OCI-LY1 (cell line): ENCODE results near the gene UBAP2L.

Source experiments
- H2AFZ ChIP-seq: fragments of 200-600 bp; sonication (generic), shearing (Covaris generic); 2 replicates; pipeline ENCODE4 v1.6.0; 2014; ENCODE audit warnings: antibody characterized with exemption, mild to moderate bottlenecking, low read length
- H3F3A ChIP-seq: fragments of 200-600 bp; sonication (generic), shearing (Covaris generic); 2 replicates; pipeline ENCODE4 v1.6.0; 2014; ENCODE audit warnings: mild to moderate bottlenecking, antibody characterized with exemption, low read length, moderate library complexity; ENCODE audit not compliant: insufficient read depth
- H3K27ac ChIP-seq: fragments of 200-600 bp; sonication (generic); 2 replicates; pipeline ENCODE4 v1.5.1; 2014; ENCODE audit warnings: low read length, mixed run types, mild to moderate bottlenecking, low read depth; ENCODE audit not compliant: poor library complexity, severe bottlenecking
- H3K27me3 ChIP-seq: fragments of 200-600 bp; sonication (generic); 2 replicates; pipeline ENCODE4 v1.6.0; 2014; ENCODE audit warnings: antibody characterized with exemption, mild to moderate bottlenecking, low read length, moderate library complexity; ENCODE audit not compliant: insufficient read depth
- H3K36me3 ChIP-seq: fragments of 200-600 bp; sonication (generic); 2 replicates; pipeline ENCODE4 v1.6.1; 2014; ENCODE audit warnings: mild to moderate bottlenecking, antibody characterized with exemption, low read length, moderate library complexity, mixed read lengths; ENCODE audit not compliant: insufficient read depth
- H3K4me1 ChIP-seq: fragments of 200-600 bp; sonication (generic); 2 replicates; pipeline ENCODE4 v1.5.1; 2014; ENCODE audit warnings: mild to moderate bottlenecking, low read length, moderate library complexity; ENCODE audit not compliant: insufficient read depth, severe bottlenecking
- H3K4me2 ChIP-seq: fragments of 200-600 bp; sonication (generic), shearing (Covaris generic); 2 replicates; pipeline ENCODE4 v1.6.1; 2014; ENCODE audit warnings: low read length
- H3K4me3 ChIP-seq: fragments of 200-600 bp; sonication (generic); 2 replicates; pipeline ENCODE4 v1.5.1; 2014; ENCODE audit warnings: low read length, low read depth, mild to moderate bottlenecking, mixed read lengths; ENCODE audit not compliant: poor library complexity, severe bottlenecking
- H3K79me2 ChIP-seq: fragments of 200-600 bp; shearing (Covaris generic); 2 replicates; pipeline ENCODE4 v1.6.1; 2016; ENCODE audit warnings: mixed run types, low read length, mixed read lengths; ENCODE audit not compliant: insufficient read depth
- H3K9ac ChIP-seq: fragments of 200-600 bp; sonication (generic), shearing (Covaris generic); 2 replicates; pipeline ENCODE4 v1.6.1; 2014; ENCODE audit warnings: mild to moderate bottlenecking, low read length, mixed read lengths
- H3K9me2 ChIP-seq: fragments of 200-600 bp; sonication (generic), shearing (Covaris generic); 2 replicates; pipeline ENCODE4 v1.6.1; 2014; ENCODE audit warnings: low read depth, mild to moderate bottlenecking, low read length, mixed read lengths
- H3K9me3 ChIP-seq: fragments of 200-600 bp; shearing (Covaris generic); 2 replicates; pipeline ENCODE4 v1.6.1; 2014; ENCODE audit warnings: low read length, mixed read lengths
- H4K20me1 ChIP-seq: fragments of 200-600 bp; sonication (generic), shearing (Covaris generic); 2 replicates; pipeline ENCODE4 v1.6.0; 2016; ENCODE audit warnings: mild to moderate bottlenecking, low read length; ENCODE audit not compliant: insufficient read depth
- EZH2 ChIP-seq: fragments of 200-600 bp; sonication (generic), shearing (Covaris generic); IDR thresholded peaks from 2 replicates; pipeline ENCODE4 v1.8.0; 2017; ENCODE audit warnings: borderline replicate concordance, mixed run types, mild to moderate bottlenecking, antibody characterized with exemption, low read length, moderate library complexity, mixed read lengths
- TF ChIP-seq, protein P1 (sequence below): fragments of 200-600 bp; sonication (generic), shearing (Covaris generic); IDR thresholded peaks from 2 replicates; pipeline ENCODE4 v1.5.1; 2017; ENCODE audit warnings: mild to moderate bottlenecking, antibody characterized with exemption, low read length, moderate library complexity, mixed read lengths

UBAP2L gene

DNA sequence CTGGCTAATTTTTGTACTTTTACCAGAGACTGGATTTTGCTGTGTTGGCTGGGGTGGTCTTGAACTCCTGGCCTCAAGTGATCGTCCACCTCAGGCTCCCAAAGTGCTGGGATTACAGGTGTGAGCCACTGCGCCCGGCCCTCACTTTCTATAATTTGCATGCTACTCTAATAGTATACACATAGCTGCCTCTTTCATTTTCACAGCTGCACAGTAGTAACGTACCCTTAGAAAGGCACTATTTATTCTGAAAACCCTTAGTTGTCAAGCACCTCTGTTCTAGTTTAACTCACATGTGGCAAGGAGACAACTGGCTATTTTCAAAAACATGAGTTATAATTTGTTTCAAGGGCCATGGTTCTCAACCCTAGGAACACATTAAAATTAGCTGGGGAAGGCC lies 46.1 kb upstream of the UBAP2L start:
- Histone ChIP-seq H3K4me1 (peaks cover 21% of the 10 kb centered on the region), H3K4me2 (no peak overlapping the region), H3K36me3 (peaks cover 71% of the 10 kb centered on the region), H4K20me1 (no peaks in the 10 kb centered on the region), H2AFZ (no peak overlapping the region), H3K9ac (no peak overlapping the region), H3K4me3 (no peak overlapping the region), H3K9me3 (no peaks in the 10 kb centered on the region), H3K27ac (no peak overlapping the region), H3F3A (no peaks in the 10 kb centered on the region), H3K27me3 (no peaks in the 10 kb centered on the region), H3K9me2 (no peaks in the 10 kb centered on the region), H3K79me2 (peaks cover 36% of the 10 kb centered on the region)
- no peak for TF ChIP-seq EZH2
- TF ChIP-seq, protein P1, sequence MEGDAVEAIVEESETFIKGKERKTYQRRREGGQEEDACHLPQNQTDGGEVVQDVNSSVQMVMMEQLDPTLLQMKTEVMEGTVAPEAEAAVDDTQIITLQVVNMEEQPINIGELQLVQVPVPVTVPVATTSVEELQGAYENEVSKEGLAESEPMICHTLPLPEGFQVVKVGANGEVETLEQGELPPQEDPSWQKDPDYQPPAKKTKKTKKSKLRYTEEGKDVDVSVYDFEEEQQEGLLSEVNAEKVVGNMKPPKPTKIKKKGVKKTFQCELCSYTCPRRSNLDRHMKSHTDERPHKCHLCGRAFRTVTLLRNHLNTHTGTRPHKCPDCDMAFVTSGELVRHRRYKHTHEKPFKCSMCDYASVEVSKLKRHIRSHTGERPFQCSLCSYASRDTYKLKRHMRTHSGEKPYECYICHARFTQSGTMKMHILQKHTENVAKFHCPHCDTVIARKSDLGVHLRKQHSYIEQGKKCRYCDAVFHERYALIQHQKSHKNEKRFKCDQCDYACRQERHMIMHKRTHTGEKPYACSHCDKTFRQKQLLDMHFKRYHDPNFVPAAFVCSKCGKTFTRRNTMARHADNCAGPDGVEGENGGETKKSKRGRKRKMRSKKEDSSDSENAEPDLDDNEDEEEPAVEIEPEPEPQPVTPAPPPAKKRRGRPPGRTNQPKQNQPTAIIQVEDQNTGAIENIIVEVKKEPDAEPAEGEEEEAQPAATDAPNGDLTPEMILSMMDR: no peak

GRCh38 chr1:154176337-154176736 lies 44.4 kb upstream of the UBAP2L start:
- Histone ChIP-seq H3K9ac (no peak overlapping the region), H4K20me1 (no peaks in the 10 kb centered on the region)

DNA sequence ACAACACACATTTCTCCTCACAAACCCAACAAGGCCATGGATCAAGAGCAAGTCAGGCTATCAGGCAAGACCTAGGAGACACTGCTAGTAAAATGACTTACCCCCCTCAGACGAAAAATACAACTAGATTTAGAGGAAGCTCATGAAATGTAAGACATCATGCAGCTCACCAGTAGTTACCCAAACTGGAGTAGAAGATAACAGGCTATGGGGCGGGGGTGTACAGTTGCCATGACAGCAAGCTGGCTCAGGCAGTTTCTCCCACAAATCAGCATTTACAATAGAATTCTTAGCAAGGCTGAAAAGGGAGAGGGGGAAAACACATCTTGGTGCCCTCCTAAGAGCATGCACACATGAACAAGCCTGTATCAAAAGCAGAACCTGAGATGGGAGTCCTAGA lies 42.7 kb upstream of the UBAP2L start:
- Histone ChIP-seq H4K20me1 (no peaks in the 10 kb centered on the region), H3K4me2 (peak overlapping the region; percentile 27; the same call in 1 of the 2 replicates), H3K4me1 (peaks cover 42% of the 10 kb centered on the region)

More at GRCh38 chr1:154176337-154176736, 44.4 kb upstream of the UBAP2L start:
- peaks cover 53% of the 10 kb centered on the region for H3K79me2 ChIP-seq
- H3K9me3 ChIP-seq: no peaks in the 10 kb centered on the region
- H3F3A ChIP-seq: no peaks in the 10 kb centered on the region
- no peak overlapping the region for H3K4me2 ChIP-seq
- TF ChIP-seq, protein P1: no peak
- no peak for TF ChIP-seq EZH2
- no peak overlapping the region for H3K27ac ChIP-seq
- H3K9me2 ChIP-seq: no peaks in the 10 kb centered on the region
- no peak overlapping the region for H2AFZ ChIP-seq
- no peak overlapping the region for H3K4me3 ChIP-seq
- peaks cover 57% of the 10 kb centered on the region for H3K36me3 ChIP-seq
- no peaks in the 10 kb centered on the region for H3K27me3 ChIP-seq
- peaks cover 37% of the 10 kb centered on the region for H3K4me1 ChIP-seq

More for the DNA sequence above, 42.7 kb upstream of the UBAP2L start:
- no peak overlapping the region for H2AFZ ChIP-seq
- no peaks in the 10 kb centered on the region for H3K9me3 ChIP-seq
- peaks cover 40% of the 10 kb centered on the region for H3K36me3 ChIP-seq
- peaks cover 67% of the 10 kb centered on the region for H3K79me2 ChIP-seq
- no peaks in the 10 kb centered on the region for H3K9me2 ChIP-seq
- H3F3A ChIP-seq: no peaks in the 10 kb centered on the region
- no peak overlapping the region for H3K27ac ChIP-seq
- no peaks in the 10 kb centered on the region for H3K27me3 ChIP-seq
- H3K9ac ChIP-seq: no peak overlapping the region
- no peak overlapping the region for H3K4me3 ChIP-seq
- TF ChIP-seq, protein P1: no peak
- no peak for TF ChIP-seq EZH2
